AG09309 (cell line): ENCODE data around the gene PCDHA6.
A peak's percentile ranks its signal among the peaks of the same experiment; 100 is the strongest.
"Not testable (repeated sequence)": the region's sequence is repeated elsewhere in the genome, so short reads cannot be mapped to it uniquely, and the experiment has no call there.

Experiments
- DNase-seq: peaks from one replicate; pipeline ENCODE4 v3.0.0-alpha.2; 2010; ENCODE audit warnings: low read depth
- H3K4me3 ChIP-seq: 2 replicates; pipeline ENCODE4 v1.5.1; 2011; ENCODE audit warnings: mild to moderate bottlenecking, low read depth, low read length, moderate library complexity; ENCODE audit not compliant: control insufficient read depth
- TF ChIP-seq, protein P1 (sequence below): IDR thresholded peaks from 2 replicates; pipeline ENCODE4 v1.5.1; 2011; ENCODE audit warnings: mild to moderate bottlenecking, low read depth, low read length, inconsistent platforms; ENCODE audit not compliant: insufficient read depth, control insufficient read depth; ENCODE audit errors: missing control alignments

The PCDHA6 gene

DNA sequence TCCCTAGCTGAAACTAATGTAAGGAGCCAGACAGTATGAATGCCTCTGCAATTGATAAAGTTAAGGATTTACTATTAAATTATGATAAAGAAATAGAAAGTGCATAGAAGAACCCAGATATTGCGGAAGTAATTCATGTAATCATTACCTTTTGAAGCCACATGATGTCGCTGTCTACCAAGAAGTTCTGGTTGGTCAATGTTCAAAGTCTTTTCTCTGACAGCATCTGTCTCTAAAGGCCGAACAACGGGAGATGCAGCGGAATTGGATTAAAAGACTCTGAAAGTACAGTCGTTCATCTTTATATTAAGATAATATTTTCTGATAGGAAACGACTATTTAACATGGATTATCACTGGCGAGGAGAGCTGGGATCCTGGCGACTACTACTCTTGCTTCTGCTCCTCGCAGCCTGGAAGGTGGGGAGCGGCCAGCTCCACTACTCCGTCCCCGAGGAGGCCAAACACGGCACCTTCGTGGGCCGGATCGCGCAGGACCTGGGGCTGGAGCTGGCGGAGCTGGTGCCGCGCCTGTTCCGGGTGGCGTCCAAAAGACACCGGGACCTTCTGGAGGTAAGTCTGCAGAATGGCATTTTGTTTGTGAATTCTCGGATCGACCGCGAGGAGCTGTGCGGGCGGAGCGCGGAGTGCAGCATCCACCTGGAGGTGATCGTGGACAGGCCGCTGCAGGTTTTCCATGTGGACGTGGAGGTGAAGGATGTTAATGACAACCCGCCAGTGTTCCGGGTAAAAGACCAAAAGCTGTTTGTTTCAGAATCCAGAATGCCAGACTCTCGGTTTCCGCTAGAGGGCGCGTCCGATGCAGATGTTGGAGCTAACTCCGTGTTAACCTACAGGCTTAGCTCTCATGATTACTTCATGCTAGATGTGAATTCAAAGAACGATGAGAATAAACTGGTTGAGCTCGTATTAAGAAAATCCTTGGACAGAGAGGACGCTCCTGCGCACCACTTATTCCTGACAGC is 13.5 kb downstream of the PCDHA6 start, which contains the start of gene PCDHA8:
PCDHA8 (plus strand) TSS at position 210 of the 985 bp plus-strand sequence; CDS start at position 345, 135 bp downstream.
- H3K4me3 ChIP-seq, result peak within 1 kb of the TSS; percentile 25
- TF ChIP-seq, protein P1, sequence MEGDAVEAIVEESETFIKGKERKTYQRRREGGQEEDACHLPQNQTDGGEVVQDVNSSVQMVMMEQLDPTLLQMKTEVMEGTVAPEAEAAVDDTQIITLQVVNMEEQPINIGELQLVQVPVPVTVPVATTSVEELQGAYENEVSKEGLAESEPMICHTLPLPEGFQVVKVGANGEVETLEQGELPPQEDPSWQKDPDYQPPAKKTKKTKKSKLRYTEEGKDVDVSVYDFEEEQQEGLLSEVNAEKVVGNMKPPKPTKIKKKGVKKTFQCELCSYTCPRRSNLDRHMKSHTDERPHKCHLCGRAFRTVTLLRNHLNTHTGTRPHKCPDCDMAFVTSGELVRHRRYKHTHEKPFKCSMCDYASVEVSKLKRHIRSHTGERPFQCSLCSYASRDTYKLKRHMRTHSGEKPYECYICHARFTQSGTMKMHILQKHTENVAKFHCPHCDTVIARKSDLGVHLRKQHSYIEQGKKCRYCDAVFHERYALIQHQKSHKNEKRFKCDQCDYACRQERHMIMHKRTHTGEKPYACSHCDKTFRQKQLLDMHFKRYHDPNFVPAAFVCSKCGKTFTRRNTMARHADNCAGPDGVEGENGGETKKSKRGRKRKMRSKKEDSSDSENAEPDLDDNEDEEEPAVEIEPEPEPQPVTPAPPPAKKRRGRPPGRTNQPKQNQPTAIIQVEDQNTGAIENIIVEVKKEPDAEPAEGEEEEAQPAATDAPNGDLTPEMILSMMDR, result peak; percentile 64
- DNase-seq, result no peak

DNA sequence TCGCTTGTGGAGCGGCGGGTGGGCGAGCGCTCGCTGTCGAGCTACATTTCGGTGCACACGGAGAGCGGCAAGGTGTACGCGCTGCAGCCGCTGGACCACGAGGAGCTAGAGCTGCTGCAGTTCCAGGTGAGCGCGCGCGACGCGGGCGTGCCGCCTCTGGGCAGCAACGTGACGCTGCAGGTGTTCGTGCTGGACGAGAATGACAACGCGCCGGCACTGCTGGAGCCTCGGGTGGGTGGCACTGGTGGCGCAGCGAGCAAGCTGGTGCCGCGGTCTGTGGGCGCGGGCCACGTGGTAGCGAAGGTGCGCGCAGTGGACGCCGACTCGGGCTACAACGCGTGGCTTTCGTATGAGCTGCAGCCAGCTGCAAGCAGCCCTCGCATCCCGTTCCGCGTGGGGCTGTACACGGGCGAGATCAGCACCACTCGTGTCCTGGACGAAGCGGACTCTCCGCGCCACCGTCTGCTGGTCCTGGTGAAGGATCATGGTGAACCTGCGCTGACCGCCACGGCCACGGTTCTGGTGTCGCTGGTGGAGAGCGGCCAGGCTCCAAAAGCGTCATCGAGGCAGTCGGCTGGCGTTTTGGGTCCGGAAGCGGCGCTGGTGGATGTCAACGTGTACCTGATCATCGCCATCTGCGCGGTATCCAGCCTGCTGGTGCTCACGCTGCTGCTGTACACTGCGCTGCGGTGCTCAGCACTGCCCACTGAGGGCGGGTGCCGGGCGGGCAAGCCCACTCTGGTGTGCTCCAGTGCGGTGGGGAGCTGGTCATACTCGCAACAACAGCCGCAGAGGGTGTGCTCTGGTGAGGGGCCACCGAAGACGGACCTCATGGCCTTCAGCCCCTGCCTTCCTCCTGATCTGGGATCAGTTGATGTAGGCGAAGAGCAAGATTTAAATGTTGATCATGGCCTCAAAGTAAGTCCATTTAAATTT is 15.3 kb downstream of the PCDHA6 start:
- TF ChIP-seq, protein P1, result no peak
- no peak overlapping the region for H3K4me3 ChIP-seq
- DNase-seq, result no peak

DNA sequence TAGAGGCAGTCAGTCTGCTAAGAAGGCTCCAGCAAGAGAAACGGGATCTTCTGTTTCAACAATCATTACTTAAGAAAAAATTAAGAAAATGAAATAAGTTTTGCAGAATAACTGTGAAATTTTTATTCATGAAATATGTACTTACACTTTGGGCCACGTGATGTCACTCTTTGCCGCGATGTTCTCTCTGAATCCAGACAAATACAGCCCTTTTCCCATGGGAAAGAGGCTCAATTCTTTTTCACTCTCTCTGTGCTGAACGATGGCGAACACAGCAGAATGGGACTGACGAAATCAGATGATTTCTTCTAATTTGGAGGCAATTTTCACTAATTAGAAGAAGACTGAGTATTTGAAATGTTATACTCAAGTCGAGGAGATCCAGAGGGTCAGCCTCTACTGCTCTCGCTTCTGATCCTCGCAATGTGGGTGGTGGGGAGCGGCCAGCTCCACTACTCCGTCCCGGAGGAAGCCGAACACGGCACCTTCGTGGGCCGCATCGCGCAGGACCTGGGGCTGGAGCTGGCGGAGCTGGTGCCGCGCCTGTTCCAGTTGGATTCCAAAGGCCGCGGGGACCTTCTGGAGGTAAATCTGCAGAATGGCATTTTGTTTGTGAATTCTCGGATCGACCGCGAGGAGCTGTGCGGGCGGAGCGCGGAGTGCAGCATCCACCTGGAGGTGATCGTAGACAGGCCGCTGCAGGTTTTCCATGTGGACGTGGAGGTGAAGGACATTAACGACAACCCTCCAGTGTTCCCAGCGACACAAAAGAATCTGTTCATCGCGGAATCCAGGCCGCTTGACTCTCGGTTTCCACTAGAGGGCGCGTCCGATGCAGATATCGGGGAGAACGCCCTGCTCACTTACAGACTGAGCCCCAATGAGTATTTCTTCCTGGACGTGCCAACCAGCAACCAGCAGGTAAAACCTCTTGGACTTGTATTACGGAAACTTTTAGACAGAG is 20.7 kb downstream of the PCDHA6 start, which contains the start of gene PCDHA9:
PCDHA9 (plus strand) TSS at position 244 of the 964 bp plus-strand sequence; CDS start at position 358, 114 bp downstream.
- peak within 1 kb of the TSS; percentile 19 for H3K4me3 ChIP-seq
- not testable (repeated sequence) for DNase-seq
- TF ChIP-seq, protein P1, result peak; percentile 8

DNA sequence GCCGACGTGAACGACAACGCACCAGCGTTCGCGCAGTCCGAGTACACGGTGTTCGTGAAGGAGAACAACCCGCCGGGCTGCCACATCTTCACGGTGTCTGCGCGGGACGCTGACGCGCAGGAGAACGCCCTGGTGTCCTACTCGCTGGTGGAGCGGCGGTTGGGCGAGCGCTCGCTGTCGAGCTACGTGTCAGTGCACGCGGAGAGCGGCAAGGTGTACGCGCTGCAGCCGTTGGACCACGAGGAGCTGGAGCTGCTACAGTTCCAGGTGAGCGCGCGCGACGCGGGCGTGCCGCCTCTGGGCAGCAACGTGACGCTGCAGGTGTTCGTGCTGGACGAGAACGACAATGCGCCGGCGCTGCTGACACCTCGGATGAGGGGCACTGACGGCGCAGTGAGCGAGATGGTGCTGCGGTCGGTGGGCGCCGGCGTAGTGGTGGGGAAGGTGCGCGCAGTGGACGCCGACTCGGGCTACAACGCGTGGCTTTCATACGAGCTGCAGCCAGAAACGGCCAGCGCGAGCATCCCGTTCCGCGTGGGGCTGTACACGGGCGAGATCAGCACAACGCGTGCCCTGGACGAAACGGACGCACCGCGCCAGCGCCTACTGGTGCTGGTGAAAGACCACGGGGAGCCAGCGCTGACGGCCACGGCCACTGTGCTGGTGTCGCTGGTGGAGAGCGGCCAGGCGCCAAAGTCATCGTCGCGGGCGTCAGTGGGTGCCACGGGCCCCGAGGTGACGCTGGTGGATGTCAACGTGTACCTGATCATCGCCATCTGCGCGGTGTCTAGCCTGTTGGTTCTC is 22.3 kb downstream of the PCDHA6 start:
- H3K4me3 ChIP-seq, DNase-seq: not testable (repeated sequence)

DNA sequence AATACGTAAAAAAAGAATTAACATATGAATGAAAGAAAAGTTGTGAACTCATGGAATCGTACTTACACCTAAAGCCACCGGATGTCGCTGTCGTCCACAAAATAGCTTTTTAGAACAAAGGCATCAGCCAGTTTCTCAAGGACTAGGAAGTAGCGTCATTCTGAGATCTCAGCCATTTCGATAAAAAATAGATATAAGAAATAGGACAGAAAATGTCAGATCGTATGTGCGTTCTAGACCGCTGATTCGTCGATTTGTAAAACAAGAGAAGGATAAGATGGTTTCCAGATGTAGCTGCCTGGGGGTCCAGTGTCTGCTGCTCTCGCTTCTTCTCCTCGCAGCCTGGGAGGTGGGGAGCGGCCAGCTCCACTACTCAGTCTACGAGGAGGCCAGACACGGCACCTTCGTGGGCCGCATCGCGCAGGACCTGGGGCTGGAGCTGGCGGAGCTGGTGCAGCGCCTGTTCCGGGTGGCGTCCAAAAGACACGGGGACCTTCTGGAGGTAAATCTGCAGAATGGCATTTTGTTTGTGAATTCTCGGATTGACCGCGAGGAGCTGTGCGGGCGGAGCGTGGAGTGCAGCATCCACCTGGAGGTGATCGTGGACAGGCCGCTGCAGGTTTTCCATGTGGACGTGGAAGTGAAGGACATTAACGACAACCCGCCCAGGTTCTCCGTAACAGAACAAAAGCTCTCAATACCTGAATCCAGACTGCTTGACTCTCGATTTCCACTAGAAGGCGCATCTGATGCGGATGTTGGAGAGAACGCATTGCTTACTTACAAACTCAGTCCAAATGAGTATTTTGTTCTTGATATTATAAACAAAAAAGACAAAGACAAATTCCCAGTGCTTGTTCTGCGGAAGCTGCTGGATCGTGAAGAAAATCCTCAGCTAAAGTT is 28.3 kb downstream of the PCDHA6 start, which contains the start of gene PCDHA10:
PCDHA10 (plus strand) TSS at position 126 of the 903 bp plus-strand sequence; CDS start at position 278, 152 bp downstream.
- no peak for DNase-seq
- TF ChIP-seq, protein P1, result peak; percentile 33

More for the DNA sequence above, 28.3 kb downstream of the PCDHA6 start, which contains the start of gene PCDHA10:
- peak within 1 kb of the TSS; percentile 28 for H3K4me3 ChIP-seq
